HG03064 (cell line): ENCODE measurements around the gene ADCY2.

ENCODE experiments used
- ATAC-seq: cut with Tn5 transposase; IDR thresholded peaks from one replicate; pipeline ENCODE4 v1.9.1; 2021; ENCODE audit warnings: low read depth; ENCODE audit not compliant: unreplicated experiment

The ADCY2 gene

GRCh38 chr5:7577381-7577780 is 181.4 kb downstream of the ADCY2 start:
- ATAC-seq: no peak

- ATAC-seq: no peak
Observed at GRCh38 chr5:7578071-7578470, 182.1 kb downstream of the ADCY2 start.

GRCh38 chr5:7584749-7585148 is 188.8 kb downstream of the ADCY2 start:
- ATAC-seq: no peak

GRCh38 chr5:7585807-7586206 is 189.9 kb downstream of the ADCY2 start:
- ATAC-seq: no peak

- ATAC-seq: no peak
Observed at GRCh38 chr5:7586480-7586879, 190.5 kb downstream of the ADCY2 start.

GRCh38 chr5:7589800-7590199 is 193.9 kb downstream of the ADCY2 start:
- no peak for ATAC-seq

- ATAC-seq: no peak
Observed at GRCh38 chr5:7592910-7593309, 197.0 kb downstream of the ADCY2 start.

- ATAC-seq: no peak
Observed at GRCh38 chr5:7597059-7597642, 201.2 kb downstream of the ADCY2 start.

- no peak for ATAC-seq
Observed at GRCh38 chr5:7606840-7607465, 211.0 kb downstream of the ADCY2 start.

GRCh38 chr5:7608772-7609171 is 212.8 kb downstream of the ADCY2 start:
- ATAC-seq: no peak

- ATAC-seq: no peak
Observed at GRCh38 chr5:7609726-7610125, 213.8 kb downstream of the ADCY2 start.

GRCh38 chr5:7610531-7611177 is 214.7 kb downstream of the ADCY2 start:
- ATAC-seq: no peak

- no peak for ATAC-seq
Observed at GRCh38 chr5:7611518-7611917, 215.6 kb downstream of the ADCY2 start.

- no peak for ATAC-seq
Observed at GRCh38 chr5:7615566-7616061, 219.7 kb downstream of the ADCY2 start.

- ATAC-seq: no peak
Observed at GRCh38 chr5:7616897-7617296, 221.0 kb downstream of the ADCY2 start.

- ATAC-seq: no peak
Observed at GRCh38 chr5:7622498-7622897, 226.6 kb downstream of the ADCY2 start.

- no peak for ATAC-seq
Observed at GRCh38 chr5:7625740-7626139, 229.8 kb downstream of the ADCY2 start.

- ATAC-seq: no peak
Observed at GRCh38 chr5:7628248-7628647, 232.3 kb downstream of the ADCY2 start.

- no peak for ATAC-seq
Observed at GRCh38 chr5:7628820-7629219, 232.9 kb downstream of the ADCY2 start.

- no peak for ATAC-seq
Observed at GRCh38 chr5:7629561-7629960, 233.6 kb downstream of the ADCY2 start.

- ATAC-seq: no peak
Observed at GRCh38 chr5:7634837-7635236, 238.9 kb downstream of the ADCY2 start.

GRCh38 chr5:7638456-7638855 is 242.5 kb downstream of the ADCY2 start:
- no peak for ATAC-seq
